NCI-H510A (cell line): Measurements from ENCODE around the gene BICD2.
"Not testable (repeated sequence)": the region's sequence is repeated elsewhere in the genome, so short reads cannot be mapped to it uniquely, and the experiment has no call there.

Source experiments
- DNase-seq: peaks from one replicate; lab custom pipeline; 2025; lab: John Stamatoyannopoulos, UW

BICD2 gene

DNA sequence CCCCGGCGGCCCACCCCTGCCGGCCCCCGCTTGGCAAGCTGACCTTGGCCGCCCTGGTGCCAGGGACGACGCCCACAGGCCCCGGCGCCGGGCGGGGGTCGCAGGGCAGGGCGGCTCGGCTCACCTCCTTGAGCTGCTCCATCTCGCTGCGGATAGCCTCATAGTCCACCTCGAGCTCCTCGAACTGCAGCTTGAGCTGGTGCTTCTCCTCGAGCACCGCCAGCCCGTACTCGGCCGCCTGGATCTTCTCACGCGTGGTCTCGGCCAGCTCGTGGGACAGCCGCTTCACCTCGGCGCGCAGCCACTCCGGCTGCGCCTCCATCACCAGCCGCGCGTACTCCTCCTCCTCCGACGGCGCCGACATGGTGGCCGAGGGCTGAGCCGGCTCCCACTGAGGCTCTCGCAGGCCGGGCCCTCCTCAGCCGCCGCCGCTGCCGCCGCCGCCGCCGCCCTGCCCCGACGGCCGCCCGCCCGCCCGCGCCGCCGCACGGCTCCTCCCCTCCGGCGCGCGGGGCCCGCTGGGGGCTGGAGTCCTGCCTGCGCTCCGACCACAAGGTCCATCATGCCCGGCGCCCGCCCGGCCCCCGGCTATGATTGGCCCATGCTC, at the start of gene BICD2:
TSS of gene BICD2 (minus strand) at position 453 of the 607 bp plus-strand sequence. CDS start at position 364, 89 bp downstream.
- no peak for DNase-seq

DNA sequence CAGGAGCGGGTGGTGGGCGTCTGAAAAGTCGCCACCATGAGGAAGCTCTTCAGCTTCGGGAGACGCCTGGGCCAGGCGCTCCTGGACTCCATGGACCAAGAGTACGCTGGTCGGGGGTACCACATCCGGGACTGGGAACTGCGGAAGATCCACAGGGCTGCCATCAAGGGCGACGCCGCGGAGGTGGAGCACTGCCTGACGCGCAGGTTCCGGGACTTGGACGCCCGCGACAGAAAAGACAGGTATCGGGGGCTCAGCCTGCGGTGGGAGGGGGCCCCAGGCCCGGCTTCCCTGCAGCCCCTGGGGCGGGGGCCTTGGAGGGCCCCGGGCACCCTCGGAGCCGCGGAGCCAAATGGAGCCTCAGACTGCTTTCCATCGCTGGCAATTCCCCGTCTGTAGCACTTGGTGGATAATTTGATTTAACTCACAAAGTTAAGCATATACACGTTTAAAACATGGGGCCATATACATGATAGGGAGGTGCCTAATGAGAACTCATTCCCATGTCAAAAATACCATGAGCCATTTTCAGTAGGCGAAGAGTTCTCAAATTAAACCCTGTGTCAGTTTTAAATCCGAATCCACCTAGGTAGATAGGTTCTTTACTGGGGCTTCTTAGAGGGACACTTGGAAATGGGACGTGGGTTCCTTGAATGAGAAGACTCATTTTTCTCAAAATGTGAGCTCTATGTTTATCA, 45.1 kb upstream of the BICD2 start:
- not testable (repeated sequence) for DNase-seq

DNA sequence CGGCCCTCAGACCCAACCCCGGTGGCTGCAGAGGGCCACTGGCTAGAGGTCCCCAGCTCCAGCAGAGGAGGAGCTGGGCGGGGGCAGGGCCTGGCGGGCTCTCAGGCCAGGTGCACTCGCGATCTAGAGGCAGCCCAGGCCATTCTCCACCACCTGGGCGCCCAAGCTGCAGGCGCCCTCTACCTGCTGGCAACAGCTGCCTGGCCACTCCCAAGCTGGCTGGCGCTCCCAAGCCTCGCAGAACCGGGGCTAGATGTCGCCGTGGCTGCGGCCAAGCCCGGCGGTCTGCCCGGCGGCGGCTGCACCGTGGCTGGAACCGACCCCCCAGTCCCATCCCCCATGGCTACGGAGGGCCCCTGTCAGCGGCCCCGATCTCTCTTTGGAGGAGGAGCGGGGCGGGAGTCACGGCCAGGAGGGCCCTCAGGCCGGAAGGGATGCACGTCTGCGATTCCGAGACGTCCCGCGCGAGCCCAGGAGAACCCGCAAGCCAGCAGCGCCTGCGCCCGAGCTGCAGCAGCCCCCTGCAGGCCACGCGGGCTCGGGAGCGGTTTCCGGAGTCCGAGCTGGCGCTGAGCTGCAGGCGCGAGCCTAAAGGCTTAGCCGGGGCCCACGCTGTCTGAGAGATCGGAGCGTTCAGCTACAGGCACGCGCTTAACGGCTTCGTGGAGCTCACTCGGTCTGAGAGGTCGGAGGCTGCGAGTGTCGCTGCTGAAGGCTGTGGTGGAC, 44.3 kb upstream of the BICD2 start:
- DNase-seq = peak; percentile 79

DNA sequence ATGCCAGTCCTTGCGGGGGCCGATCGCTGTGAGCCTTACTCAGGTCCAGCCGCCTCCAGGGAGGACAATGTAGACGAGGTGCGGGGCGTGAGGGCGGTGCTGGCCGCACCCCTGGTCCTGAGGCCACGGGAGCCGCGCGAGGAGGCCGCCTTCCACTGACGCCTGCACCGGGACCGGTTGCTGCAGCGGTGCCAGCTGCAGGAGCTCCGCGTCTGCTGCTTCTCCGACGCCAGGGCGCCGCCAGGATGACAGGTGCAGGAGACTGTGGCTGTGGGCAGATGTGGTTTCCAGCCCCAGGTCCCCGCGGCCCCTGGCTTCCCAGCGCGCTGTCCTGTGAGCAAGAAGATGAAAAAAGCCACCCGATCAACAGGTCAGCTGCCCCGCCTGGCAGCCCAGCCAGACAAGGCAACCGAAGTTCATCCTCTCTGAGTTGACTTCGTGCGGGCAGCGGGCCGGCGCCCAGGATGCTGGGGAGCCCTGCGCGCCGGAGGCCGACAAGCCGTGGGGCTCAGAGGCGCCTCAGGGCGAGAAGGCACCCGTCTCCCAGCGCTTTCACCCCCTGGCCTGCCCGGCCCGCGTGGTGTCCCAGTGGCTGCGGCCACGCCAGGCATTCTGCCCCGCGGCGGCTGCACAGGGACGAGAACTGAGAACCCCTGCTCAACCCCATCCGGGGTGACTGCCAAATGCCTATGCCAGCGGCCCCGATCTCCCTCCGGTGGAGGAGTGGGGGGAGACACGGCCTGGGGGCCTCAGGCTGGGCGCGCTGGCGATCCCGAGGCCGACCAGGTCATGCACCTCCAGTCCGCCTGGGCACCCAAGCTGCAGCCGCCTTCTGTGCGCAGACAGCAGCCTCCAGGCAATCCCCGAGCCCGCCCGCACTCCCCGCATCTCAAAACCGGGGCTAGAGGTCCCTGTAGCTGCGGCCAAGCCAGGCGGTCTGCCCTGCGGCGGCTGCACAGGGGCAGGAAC, 43.4 kb upstream of the BICD2 start:
- no peak for DNase-seq

DNA sequence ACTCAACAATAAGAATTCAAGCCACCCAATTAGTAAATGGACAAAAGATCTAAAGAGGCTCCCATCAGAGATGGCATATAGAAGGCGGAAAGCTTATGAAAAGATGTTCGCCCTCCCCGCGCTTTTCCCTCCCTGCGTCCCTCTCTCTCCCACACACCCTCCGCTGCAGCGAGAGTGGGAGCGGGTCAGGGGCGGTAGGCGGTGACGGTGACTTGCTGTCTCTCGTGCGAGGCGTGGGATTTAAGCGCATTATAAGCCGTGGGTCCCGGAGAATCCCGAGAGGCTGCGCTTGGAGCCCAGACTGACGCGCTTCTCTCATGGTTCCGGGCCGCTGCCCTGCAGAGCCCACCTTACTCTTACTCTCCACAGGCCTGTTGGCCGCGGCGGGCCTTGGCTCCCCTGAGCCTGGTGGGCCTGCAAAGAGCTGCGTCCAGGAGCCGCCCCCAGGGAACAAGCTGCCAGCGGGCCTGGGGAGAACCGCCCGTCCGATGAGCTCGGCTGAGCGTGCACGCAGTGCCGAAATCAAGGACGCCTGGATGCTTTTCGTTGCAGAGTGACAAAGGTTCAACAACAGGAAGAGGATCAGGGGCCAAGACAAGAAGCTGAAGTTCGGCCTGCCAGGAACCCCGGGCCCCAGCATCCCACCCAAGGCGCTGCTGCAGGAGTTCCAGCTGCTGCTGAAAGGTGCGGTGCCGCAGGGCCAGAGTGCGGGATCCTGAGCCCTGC, 42.6 kb upstream of the BICD2 start:
- no peak for DNase-seq

DNA sequence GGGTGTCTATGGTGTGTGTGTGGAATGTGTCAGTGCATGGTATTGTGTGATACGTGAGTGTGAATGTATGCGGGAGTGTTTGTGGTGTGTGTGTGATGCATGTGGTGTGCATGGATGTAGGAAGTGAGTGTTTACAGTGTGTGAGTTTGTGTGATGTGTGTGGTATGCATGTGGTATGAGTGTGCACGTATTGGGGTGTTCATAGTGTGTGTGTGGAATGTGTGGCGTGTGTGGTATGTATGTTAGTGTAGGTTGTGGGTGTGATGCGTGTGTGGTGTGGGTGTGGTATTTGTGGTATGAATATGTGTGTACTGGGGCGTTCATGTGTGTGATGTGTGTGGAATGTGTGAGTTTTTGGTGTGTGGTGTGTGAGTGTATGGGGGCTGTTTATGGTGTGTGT, 40.1 kb upstream of the BICD2 start:
- no peak for DNase-seq

DNA sequence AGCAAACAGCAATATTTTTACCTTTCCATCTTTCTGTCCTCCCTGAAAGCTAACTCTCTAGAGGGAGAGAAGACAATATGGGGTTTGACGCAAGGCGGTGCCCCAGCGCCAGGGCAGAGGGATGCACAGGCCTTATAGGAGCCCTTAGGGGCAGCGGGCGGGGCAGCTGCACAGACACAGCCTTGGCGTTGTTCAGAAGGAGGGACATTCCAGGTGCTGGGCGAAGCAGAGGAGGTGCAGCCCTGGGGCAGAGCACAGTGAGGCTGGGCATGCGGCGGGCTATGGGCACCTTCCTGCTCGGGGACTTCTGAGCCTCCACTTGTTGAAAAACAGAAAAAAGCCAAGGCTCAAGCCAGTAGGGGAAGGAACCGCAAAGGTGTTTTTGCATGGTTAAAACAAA, 33.7 kb upstream of the BICD2 start:
- no peak for DNase-seq

DNA sequence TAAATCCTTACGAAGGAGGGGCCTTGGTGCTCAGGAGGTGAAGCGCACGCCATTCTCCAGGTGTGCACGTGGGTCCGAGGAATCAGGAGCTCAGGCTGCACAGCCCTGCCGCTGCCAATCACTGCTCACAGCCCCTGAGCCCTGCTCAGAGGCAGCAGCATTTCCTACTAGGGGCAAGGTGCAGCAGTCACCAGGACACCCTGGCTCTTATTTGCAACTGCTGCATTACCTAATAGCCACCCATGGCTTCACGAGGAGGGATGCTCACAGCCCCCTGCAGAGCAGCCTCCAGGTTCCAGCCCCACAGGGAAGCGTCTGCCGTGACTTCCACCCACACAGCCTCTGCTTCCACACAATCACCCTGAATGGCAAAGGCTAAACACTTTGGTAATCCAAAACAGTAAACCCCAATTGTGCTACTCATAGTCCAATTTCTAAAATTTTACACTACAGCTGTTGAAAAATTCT, 31.7 kb upstream of the BICD2 start:
- not testable (repeated sequence) for DNase-seq

DNA sequence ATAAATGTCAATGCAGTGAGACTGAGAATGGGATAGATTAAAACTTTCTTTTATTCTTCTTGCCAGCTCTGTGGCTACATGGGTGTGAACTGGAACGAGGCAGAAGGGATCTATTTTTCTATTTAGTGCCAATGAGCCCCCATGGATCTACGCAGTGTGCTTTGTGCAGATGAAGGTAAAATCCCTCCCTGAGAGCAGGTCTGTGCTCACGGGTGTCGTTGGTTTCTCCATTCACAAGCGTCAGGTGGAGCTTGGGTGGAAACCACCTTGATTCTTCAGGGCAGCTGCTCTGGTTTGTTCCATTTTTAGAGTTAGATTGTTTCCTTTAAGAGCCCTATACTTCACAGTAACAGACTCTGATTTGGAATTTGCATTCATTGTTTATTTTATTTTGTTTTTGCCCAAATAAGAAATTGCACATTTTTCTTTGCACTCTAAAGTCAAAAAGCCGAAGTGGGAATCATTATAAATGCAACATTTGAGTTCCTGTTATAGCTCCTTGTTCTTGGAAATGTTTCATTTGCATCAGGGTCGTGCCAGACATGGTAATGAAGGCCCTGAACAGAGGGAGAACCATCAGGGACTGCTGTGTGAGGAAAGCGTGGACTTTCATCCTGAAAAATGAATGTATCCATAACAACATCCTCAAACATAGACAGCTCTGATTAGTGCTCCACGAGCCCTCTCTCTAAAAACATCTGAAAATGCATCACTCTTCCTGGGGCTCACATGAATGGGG, 31.1 kb upstream of the BICD2 start:
- no peak for DNase-seq

DNA sequence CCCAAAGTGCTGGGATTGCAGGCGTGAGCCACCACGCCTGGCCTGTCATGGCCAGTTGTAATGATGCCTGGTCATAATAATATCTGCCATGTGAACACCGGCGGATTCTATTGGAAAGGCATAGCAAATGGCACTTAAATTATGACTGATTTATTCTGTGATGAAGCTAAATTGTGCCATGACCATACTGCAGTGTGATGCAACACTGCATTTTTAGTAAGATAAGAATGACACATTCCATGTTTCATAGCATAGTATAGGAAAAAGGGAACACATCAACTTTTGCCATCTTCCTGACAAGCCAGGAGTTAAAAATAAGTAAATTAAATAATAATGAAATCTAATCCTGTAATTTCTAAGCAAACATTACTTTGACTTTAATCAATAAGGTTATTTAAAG, 30.4 kb upstream of the BICD2 start:
- DNase-seq = no peak

DNA sequence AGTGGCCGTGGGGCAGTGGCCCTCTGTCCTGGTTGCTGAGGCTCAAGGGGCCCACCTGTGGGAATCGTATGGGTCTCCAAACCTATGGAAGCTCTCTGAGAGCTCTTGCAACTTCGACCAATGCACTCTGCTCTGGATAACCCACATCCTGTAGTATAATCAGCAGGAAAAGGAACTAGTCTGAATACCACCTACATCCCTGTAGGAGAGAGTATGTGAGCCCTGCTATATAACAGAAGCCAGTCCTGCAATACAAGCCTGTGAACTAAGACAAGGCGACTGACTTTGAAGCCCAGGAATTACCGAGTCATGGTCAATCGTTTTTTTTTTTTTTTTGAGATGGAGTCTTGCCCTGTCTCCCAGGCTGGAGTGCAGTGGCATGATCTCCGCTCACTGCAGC, 29.8 kb upstream of the BICD2 start:
- no peak for DNase-seq

DNA sequence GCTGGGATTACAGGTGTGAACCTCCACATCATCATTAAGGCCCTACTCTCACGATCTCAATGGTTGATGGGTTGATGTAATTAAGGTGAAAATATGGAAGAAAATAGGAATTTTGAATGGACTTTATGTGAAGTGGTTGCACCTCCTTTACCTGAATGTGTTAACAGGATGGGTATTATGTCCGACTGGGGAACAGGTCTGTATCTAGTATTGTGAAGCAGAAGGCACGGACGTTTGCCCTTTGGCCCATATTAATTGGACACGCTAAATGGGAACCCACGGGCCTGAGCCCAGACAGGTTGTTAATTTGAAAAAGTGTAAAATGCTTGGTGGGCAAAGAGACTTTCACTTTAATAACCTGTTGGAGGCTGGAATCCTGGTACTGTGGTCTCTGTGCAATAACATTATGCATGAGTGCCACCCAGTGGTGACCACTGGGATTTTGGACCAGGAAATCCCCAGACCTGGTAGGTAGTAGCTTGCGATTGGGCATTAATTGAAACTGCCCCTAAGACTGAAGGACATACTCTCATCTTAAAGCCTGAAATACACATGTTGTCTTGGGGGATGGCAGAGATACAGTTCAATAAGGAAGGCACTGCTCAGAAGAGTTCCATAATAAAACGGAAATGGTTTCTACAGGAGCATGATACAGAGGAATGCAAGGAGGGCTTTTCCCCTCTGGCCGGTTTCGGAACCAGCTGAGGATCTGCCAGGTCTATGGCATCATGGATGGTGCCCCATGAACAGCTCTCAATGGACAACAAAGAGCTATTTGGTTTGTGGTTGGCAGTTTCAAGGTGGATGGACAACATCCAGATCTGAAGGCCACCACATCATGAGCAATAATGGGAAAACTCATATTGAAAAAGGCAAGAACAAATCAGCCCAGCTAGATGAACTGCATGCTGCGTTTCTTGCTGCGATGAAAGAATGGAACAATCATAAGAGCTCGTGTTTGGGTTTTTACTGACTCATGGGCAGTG, 26.2 kb upstream of the BICD2 start:
- DNase-seq = peak; percentile 35

DNA sequence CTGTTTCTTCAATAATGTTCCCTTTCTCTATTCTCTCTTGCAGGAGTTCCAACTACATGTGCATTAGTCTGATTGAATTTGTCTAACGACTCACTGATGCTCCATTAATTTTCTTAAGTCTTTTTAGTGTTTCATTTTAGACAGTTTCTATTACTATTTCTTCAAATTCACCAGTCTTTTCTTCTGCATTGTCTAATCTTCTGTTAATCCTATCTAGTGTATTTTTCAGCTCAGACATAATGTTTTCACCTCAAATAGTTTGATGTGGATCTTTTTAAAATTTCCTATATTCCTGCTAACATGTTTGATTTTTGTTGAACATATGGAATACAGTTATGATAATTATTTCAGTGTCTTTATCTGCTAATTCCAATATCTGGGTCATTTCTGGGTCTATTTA, 21.7 kb upstream of the BICD2 start:
- no peak for DNase-seq

DNA sequence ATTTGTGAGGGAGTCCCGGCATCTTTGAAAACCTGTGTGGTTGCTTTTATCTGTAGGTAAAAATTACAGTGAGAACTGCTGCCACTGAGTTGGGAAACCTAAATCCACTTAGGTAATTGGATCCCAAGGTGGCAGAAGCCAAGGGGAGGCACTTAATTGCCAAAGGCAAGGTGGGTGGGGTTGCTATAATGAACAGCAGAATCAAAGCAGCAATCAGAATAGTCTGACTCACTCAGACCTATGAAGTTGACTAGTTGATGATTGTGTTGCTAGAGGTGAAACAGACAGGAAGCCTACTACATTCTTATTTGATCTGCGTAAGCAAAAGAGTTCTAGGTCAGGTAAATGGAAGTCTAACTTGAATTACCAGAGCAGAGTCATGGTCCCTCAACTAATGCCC, 17.3 kb upstream of the BICD2 start:
- no peak for DNase-seq

DNA sequence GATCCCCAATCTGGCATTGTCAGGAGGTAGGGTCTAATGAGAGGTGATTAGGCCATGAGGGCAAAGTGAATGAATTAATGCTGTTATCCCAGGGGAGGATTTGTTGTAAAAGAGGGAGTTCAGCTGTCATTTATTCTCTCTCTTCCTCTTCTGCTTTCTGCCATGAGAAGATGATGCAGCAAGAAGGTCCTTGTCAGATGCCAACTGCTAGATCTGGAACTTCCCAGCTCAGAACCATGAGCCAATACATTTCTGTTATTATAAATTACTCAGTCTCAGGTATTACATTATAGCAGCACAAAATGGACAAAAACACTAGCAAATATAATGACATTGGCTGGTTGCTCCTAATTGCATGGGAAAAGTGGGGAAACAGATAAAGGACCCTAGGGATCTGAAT, 15.6 kb upstream of the BICD2 start:
- no peak for DNase-seq

DNA sequence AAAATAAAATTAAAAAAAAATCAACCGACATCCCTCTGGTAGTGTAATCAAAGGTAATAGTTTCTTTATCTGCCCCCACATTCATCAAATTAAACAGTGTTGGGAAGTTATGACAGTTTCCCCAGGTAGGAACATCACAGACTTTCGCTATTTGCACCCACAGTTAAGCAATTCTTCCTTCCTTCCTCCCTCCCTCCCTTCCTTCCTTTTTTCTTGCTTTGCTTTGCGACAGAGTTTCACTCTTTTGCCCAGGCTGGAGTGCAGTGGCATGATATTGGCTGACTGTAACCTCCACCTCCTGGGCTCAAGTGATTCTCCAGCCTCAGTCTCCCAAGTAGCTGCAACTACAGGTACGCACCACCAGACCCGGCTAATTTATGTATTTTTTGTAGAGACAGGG, 10.8 kb upstream of the BICD2 start:
- no peak for DNase-seq

DNA sequence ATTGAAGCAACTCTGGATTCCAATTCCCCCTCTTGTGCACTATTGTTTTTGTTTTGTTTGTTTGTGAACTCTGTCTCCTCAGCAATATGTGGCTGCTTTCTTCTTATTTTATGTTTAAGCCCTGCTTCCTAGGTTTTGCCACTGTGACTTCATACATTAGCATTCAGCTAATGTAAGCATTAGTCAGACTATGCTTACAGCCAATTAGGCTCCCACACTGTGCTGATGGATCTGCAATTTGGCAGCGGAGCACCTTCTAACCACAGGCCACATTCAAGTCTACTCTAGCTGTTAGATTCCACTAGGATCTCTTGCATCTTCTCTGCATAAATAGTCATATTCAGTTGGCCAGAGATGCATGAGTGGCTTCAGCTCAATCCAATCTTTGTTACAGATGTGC, 9.6 kb upstream of the BICD2 start:
- DNase-seq = no peak

DNA sequence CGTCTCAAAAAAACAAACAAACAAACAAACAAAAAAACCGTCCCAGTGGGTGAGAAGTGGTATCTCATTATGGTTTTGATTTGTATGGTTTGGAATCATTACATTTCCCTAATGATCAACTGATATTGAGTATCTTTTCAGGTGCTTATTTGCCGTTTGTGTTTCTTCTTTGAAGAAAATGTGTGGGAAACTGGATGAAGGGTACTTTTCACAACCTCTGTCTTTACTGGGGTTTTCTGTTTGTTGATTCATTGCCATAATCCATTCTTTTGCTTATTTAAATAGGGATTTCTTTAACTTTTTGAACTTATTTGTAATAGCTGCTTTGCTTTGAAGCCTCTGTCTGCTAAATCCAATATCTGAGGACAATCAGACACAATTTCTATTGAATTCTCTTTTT, 9.2 kb upstream of the BICD2 start:
- DNase-seq = no peak

DNA sequence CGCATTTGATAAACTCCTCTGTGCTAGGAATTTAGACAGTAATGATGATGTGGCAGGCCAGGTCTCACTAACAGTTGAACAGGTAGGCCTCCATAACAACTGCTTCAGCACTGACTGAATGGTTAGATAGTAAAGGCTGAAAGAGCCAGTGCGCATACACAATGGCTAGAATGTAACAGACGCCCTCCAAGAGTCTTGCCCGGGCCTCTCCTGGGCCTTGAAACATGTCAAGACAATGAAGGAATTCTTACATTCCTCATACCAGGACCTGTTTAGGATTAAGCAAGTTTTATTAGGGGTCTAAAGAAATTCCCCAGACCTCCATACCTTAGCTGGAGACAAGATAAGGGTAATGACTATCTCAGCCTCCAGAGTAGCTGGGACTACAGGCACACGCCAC, 6.7 kb upstream of the BICD2 start:
- no peak for DNase-seq
